CD4-positive, alpha-beta T cell treated with Interferon alpha-2 for 1 hour (primary cell): ENCODE results near the gene KCTD1.

Source experiments
- DNase-seq, 2 donors: peaks; one replicate each; pipeline ENCODE4 v3.0.0-alpha.2; 2020 to 2022

KCTD1 gene

GRCh38 chr18:26549263-26550094 is 1.1 kb upstream of the KCTD1 start:
- DNase-seq: peak in 1 of 2 donors; percentile 9

DNA sequence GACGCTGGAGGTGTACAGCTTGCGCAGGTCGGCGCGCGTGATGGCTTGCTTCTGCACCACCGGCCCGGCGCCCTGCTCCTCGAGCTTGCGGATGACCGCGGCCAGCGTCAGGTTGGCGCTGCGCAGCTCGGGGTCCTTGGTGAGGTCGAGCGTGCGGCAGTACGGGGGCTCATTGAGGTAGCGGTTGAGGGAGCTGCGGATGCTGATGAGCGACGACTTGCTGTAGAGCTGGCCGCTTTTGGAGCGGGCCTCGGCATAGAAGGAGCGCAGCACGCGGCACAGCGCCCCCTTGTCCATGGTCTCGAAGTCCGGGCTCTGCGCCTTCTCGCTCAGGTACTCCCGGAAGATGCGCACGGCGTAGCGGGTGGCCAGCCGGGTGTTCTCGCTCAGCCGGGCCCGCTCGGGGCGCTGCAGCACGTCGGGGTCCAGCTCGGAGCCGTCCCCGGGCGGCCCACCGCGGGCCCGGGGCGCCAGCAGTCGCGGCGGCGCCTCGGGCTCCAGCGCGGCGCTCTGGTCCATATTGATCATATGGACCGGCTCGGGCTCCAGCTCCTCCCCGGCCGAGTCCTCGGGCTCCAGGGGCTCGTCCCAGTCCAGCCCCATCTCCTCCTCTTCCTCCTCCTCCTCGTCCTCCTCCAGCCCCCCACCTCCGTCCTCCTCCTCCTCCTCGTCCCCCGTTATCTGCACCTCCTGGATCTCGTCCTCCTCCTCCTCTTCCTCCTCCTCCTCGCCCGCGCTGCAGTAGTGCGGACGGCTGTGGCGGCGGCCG is 523 bp downstream of the KCTD1 start:
- peak; percentile 42 to 57 for DNase-seq

DNA sequence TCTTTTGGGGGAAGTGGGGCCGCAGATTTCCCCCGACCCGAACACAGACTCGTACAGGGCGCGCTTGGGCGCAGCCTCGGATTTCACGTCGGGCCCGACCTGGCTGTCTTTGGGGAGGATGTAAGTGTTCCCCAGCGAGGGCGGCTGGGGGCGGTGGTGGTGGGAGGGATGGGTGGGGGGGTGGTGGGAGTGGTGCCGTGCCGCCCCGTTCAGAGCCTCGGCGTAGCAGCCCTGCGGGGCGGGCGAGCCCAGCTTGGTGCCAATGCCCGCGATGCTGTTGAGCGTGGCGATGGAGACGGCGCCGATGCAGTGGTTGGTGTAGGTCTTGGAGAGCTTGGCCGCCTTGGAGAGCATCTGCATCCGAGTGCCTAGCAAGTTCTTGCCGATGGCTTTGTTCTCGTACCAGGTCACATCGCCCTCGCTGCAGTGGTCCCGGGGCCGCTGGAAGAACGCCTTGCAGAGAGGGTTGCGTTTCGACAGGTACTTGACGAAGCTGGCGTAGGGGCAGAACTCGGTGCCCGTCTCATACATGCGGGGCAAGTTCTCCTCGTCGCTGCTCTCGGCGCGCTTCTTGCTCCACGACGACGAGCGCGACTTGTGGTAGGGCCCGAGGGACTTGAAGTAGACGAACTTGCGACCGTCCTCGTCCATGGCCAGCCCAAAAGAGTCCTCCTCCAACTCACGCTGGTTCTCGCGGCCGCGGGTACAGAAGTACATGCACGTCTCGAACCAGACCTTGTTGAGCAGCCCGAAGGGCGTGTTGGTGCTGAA is 1.3 kb downstream of the KCTD1 start:
- DNase-seq: no peak

- DNase-seq: no peak
These were observed 2.0 kb downstream of the KCTD1 start for GRCh38 chr18:26546170-26546874.

- DNase-seq: no peak
These were observed 2.8 kb downstream of the KCTD1 start for GRCh38 chr18:26545335-26546123.

- DNase-seq: no peak
These were observed 3.9 kb downstream of the KCTD1 start for GRCh38 chr18:26544451-26544850.

DNA sequence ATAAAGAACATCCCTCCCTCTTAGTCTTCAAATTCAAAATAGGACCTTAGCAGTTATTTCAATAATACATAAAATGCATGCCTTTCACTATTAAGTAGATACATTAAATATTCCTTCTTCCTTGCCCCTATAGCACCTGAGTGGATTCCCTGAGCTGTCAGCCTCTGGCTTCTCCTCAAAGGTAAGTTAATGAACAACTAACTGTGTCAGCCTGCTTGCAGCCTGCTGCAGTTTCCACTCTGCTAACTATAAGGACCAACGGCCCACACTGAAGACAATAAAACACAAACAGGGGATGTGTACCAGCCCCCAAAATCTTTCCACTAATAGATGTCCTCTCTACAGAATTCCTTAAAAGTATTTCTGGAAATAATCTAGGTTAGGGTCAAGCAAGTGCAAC is 5.0 kb downstream of the KCTD1 start:
- DNase-seq: no peak

GRCh38 chr18:26540043-26540628 is 8.2 kb downstream of the KCTD1 start:
- no peak for DNase-seq

- no peak for DNase-seq
These were observed 9.8 kb downstream of the KCTD1 start for GRCh38 chr18:26538524-26538923.

DNA sequence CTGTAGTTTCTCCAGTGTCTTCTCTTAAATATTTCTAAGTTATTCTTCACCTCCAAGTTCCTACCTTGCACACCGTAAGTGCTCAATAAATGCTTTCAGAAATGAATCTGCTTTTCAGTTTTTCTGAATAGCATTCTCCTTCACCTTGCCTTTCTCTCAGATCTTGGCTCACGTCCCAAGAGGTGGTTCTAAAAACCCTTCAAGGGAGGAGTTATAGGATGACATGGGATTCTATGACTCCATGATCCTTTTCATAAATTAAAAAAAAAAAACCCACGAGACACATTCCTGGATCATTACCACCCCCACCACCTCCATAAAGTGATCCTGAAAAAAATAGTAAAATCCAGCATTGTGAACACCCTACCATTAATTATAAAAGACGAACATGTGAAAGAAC is 11.7 kb downstream of the KCTD1 start:
- no peak for DNase-seq

- DNase-seq: no peak
These were observed 12.3 kb downstream of the KCTD1 start for GRCh38 chr18:26536032-26536431.

DNA sequence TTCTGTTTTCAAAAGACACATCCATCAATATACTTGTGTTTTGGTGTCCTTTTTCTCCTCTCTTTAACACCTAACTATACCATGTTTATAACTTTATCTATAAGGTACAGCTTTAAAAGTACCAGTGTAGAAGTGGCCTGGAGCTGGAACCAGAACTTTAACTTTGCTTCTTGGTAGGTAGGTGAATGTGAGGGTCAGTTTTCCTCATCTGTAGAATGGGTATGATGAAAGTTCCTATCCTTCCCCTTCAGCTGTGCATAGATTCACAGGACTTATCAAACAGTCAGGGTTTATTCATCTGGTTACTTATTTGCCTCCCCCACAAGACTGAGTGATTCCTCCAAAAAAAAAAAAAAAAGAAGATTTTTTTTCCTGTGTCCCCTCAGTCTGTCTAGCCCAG is 12.7 kb downstream of the KCTD1 start:
- DNase-seq: no peak

DNA sequence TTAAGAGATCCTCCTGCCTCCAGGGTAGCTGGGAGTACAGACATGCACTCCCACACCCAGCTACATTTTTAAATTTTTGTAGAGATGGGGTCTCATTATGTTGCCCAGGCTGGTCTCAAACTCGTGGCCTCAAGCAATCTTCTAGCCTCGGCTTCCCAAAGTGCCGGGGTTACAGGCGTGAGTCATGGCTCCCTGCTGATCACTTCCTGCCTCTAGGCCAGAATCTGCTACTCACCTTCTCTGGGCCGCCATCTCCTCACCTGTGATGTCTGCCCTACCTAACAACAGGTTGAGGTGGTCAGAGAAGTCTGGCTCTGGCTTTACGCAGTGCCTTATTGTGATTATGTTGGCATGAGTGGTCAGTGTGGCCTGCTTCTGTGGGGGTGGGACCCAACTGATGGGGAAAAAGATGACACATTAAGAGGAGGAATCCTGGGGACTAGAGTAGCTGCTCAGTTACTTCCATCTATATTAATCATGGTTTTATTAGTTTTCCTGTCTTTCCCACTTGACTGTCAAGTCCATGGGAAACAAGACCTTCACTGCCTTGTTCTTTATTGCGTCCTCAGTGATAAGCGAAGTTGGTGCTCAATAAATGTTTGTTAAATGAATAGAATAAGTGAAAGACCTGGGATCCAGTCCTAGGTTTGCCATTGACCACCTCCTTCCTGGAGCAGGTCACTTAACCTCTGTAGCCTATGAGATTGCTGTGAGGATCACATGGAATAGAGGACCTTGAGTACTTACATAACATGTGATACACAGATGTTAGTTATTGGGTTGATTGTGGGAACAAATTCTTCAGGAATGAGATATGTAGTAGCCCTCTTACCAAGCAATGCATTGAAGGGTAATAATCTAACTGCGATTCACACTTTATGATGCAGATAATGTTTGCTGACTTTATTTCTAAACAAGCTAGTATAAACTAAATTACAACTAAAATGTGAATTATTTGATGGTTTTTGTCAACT is 15.7 kb downstream of the KCTD1 start:
- no peak for DNase-seq

GRCh38 chr18:26531605-26532298 is 16.6 kb downstream of the KCTD1 start:
- DNase-seq: no peak

DNA sequence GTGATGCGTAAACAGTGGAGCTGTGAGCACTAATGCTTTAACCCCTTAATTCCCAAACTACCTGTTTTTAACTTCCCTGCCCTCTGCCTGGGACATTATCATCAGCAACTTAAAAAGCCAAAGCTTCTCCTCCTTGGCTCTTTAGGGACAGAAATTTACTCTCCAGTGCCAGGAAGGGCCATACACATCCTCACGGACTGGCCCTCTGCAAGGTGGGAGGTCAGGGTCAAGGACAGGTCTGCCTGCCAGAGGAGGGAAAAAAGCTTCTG is 21.5 kb downstream of the KCTD1 start:
- no peak for DNase-seq

GRCh38 chr18:26526128-26526965 is 22.0 kb downstream of the KCTD1 start:
- no peak for DNase-seq

DNA sequence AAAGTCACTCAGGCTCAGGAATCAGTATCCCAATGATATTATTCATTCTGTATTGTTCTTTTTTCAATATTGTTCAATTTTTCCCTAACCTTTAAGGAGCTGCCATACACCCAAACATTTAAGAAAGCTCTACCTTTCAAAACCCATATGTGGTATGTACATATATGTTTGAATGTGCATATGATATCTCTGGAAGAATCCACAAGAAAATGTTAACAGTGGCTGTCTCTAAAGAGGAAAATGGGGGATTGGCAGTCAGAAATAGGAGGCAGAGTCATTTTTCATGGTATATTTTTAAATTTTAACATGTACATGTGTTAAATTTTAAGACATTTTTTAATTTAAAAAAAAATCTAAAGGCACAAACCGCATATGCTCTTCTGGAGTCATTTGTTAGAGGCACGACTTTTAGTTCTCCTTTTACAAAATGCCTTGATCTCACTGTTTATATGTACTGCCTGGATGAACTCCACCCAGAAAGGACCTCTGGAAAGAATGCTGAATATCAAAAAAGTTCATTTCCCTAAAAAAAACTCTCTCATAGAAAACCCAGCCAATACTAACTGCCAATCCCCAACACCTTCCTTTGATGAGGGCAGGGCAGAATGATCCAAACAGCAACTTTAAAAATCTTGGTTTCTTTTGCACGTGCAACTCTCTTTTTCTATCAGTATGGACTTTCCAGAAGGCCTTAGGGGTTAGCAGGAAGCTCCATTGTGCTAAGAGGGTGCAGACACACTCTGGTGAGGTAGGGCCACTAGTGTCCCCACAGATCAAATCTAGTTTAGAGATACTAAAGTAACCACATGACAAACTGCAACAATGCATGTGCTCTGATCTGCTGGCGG is 23.6 kb downstream of the KCTD1 start:
- DNase-seq: no peak

DNA sequence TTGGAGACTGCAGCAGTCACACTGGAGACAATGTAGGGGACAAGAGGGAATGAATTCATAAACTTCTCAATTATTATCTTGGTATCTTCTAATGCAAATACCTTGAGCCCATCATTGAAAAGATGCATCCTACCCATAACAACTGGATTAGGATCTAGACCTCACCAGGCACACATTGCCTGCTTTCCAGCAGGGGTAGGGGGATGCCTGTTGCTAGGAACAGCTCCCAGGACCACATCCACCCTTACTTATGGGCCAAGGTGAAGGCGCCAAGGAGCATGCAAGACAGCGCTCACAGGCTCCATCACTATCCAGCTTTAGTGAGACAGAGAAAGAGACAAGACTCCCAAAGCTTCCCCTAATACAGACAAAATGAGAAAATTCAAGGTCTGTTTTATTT is 24.4 kb downstream of the KCTD1 start:
- no peak for DNase-seq
